Suppressor macrophage treated with lipopolysaccharide for 1 hour (primary cell): ENCODE data around the gene SLC24A4.
"Not testable (repeated sequence)": the region's sequence is repeated elsewhere in the genome, so short reads cannot be mapped to it uniquely, and the experiment has no call there.

ENCODE experiments used
- DNase-seq, 3 donors: peaks; one replicate each; pipeline ENCODE4 v3.0.0-alpha.2; 2020 to 2022

Gene SLC24A4

DNA sequence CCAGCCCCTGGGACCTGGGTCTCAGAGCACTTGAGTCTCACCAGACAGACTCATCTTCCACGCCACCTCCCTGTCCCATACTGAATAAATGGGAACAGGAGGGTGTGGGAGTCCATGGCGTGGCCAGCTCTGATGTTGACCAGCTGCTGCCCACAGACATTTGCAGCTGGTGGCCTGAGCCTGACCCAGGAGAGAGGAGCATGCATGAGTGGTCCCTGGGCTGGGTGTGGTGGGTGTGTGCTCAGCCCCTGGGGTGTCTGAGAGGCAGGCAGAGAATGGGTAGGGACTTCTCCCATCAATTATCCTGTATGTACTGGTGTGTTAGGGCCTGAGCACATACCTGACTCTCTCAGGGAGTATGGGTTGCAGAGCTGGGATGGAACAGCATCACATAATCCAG lies 49.3 kb downstream of the SLC24A4 start:
- no peak for DNase-seq

DNA sequence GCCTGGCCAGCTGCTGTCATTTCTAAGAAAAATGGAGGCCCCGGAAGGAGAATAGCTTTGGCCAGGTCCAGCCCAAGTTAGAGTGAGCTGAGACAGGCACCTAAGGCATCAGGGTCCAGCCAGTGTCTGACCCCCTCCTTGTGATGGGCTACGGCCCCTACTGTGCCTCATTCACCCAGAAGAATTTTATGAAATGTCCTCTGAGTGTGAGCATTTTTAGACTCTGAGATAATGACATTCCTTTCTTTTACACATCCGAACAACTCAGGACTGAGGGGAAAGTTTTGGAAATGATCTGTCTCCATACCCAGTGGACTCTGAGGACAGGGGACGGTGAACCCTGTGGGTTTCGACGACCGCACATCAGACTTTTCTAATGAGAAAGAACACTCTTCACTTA lies 50.4 kb downstream of the SLC24A4 start:
- DNase-seq, result no peak

DNA sequence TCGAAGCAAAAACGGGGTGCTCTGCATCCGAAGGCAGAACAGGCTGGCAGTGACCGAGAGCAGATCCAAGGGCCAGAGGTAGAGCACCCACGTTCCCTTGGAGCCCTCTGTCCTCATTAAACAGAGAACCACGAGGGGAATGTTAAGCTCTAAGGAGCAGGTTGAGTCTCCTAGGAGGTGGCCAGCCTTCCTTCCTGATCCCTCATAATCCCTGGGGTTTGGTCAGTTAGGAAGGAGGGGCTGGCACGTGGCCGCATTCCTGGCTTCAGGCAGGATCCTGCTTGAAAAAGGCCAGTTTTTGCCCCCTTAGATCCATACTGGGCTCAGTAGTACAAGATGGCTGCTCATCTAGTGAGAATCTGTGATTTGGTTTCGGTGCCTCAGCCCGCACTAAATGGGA lies 57.2 kb downstream of the SLC24A4 start:
- no peak for DNase-seq

DNA sequence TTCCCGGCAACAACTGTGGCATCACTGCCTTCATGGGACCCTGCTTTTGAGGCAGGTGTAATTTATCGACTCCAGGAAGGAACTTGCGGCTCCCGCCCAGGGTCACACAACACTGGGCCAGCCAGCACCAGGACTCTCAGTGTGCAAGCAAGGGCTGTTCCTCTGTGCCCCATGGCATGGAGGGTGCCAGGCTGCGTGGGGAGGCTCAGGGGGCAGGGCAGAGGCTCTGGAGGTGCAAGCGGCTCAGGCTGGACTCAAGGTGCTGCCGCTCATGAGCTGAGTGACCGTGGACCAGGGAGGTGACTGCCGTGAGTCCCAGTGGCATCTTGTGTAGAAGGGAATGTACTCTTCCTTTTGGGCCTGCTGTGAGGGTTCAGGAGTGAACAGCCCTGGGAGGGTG lies 57.6 kb downstream of the SLC24A4 start:
- DNase-seq, result no peak

DNA sequence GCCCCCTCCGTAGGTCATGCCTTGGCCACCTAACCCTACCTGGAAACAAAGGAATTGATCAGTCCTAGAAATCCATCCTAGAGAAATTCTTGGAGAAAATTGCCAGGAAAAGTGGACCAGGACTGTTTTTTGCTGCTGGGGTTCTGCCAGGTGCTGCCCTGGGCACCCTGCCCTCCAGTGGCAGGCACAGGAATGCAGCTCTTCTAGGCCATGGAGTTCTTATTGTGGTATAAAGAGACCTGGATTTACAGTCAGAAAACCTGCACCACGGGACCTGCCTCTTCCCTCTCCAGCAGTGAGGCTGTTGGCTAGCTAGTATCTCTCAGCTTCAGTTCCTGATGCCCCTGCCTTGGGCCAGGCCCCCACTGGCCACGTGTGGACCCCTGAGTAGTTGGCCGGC lies 59.7 kb downstream of the SLC24A4 start:
- DNase-seq, result peak in 1 of 3 donors; percentile 28

- DNase-seq, result no peak
Observed at GRCh38 chr14:92383805-92384204, 60.8 kb downstream of the SLC24A4 start.

DNA sequence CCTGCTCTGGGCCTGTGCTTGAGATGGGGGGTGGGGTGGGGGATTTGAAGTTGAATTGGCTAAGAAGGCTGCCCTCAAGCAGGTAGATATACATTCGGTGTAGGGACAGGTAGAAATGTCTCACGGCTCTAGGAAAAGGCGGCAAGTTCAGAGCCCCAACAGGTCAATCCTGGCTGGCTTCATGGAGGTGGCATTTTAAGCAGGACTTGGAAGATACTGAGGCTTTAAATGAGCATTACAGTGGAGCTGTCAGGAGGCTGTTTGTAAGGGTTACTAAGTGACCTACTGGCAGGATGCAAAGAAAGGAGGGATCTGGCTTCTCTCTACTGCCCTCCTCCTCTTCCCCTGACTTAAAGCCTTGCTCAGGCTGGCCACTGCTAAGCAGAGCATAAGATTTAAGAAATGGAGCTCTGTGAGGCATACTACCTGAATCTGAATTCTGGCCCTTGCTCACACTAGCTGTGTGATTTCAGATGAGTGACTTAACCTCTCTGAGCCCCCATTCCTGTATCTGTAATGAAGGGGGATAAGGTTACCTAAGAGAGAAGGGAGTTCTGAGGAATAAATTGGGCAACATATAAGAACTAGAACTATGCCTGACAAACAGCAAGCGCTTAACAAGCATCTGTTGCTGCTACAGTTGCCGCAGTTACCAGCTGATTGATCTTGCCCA lies 61.6 kb downstream of the SLC24A4 start:
- no peak for DNase-seq

GRCh38 chr14:92385561-92385960 lies 62.6 kb downstream of the SLC24A4 start:
- no peak for DNase-seq

GRCh38 chr14:92386165-92386564 lies 63.2 kb downstream of the SLC24A4 start:
- no peak for DNase-seq

- DNase-seq, result peak; percentile 61 to 77 (median 69)
Observed at GRCh38 chr14:92386637-92387036, 63.7 kb downstream of the SLC24A4 start.

DNA sequence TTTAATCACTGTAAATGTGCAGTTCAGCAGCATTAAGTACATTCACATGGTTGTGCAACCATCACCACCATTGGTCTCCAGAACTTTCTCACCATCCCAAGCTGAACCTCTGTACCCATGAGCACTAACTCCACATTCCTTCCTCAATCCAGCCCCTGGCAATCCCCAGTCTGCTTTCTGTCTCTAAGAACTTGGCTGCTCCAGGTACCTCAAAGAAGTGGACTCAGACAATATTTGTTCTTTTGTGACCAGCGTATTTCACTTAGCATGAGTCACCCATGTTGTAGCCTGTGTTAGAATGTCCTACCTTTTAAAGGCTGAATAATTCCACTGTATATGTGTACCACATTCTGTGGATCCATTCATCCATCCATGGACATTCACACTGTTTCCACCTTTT lies 64.6 kb downstream of the SLC24A4 start:
- no peak for DNase-seq

GRCh38 chr14:92389598-92390158 lies 66.7 kb downstream of the SLC24A4 start:
- no peak for DNase-seq

GRCh38 chr14:92391726-92392125 lies 68.8 kb downstream of the SLC24A4 start:
- peak; percentile 37 to 66 (median 62) for DNase-seq

DNA sequence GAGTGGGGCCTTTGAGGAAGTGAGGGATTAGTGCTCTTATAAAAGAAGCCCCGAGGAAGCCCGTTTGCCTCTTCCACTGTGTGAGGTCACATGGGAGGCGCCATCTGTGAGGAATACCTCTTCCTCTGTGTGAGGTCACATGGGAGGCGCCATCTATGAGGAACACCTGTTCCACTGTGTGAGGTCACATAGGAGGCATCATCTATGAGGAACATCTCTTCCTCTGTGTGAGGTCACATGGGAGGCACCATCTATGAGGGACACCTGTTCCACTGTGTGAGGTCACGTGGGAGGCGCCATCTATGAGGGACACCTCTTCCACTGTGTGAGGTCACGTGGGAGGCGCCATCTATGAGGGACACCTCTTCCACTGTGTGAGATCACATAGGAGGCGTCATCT lies 69.7 kb downstream of the SLC24A4 start:
- DNase-seq, result peak in 1 of 3 donors; percentile 32

- DNase-seq, result peak; percentile 85 to 94 (median 86)
Observed at GRCh38 chr14:92397150-92397952, 74.4 kb downstream of the SLC24A4 start.

DNA sequence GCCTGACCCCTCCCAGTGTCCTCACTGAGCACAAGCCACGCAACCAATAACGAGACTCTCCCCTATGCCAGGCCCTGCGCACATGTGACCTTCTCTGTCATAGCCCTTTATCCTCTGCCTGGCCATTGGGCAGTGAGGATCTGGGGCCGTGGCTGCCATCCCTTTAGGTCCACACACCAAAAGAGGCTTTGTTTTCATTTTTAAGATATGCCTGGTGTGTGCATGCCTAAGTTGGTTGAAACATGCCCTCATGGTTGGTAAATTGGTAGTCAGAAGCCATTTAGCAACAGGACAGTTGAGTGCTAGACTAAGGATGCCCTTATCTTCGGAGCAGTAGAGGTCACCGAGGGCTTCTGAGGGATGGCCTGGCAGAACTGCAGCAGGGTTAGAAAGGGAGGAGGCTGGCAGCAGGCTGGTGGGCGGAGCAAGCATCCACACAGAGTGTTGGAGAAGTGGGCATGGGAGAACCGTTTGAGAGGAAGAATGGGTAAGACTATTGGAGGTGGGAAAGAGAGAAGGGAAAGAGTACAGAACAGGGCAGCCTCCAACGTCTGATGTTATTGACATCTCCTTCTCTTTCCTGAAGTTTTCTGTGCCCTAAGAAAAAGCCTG lies 75.1 kb downstream of the SLC24A4 start:
- no peak for DNase-seq

- no peak for DNase-seq
Observed at GRCh38 chr14:92398888-92399636, 76.1 kb downstream of the SLC24A4 start.

DNA sequence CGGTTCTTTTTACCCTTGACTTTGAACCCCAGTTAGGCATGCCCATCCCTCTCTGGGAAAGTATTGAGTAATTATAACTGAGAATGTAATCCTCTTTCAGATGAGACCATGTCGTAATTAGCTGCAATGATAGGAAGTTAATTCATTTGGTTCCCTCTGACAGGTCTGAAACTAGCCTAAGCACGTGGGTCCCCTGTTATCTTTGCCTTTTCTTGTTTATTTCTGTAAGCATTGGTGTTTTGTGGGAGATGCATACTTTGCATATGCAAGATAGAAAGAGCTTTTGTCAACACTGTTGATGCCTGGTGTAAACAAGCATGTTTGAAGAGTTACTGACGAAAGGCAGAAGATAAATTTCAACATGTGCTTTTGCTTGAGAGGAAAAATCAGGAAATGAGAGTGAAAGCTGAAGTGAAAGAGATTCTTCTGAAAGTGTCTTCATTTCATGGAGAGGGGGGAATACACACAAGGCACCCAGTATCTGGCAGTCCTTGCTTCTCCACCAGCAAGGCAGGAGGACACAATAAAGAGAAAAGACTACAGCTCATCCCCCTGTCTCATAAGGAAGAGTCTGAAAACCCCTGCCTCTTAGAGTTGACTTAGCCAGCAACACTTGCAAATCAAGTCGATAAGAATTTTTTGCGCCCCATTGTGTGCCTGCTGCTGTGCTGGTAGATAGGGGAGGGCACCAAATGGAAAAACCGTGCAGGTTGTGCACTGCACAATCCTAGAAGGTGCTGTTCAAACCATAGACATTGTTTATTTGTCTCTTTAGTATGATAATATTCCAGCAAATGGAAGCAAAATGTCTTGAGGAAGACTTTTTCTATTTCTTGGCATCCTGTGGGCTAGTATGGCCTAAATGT lies 77.8 kb downstream of the SLC24A4 start:
- peak; percentile 69 to 93 (median 89) for DNase-seq

- DNase-seq, result no peak
Observed at GRCh38 chr14:92401561-92401960, 78.6 kb downstream of the SLC24A4 start.

GRCh38 chr14:92402500-92402899 lies 79.5 kb downstream of the SLC24A4 start:
- DNase-seq, result not testable (repeated sequence)

DNA sequence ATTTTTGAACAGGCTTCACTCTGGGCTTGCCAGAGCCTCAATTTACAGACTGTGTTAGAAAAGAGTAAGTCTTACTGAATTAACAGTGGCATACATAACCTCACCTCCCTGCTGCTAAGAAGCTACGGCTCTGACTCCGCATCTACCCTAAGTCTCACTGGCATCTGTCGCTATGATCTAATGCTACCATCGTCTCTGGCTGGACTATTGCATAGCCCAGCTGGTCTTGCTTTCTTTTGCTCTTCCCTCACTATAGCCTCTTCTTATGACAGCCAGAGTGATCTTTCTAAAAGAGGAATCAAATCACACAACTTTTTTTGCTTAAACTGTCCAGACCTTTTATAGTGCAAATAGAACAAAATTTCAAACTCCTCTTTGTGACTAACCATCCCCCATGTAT lies 81.1 kb downstream of the SLC24A4 start:
- DNase-seq, result peak in 1 of 3 donors; percentile 38

- no peak for DNase-seq
Observed at GRCh38 chr14:92404421-92404820, 81.5 kb downstream of the SLC24A4 start.
